RWPE2 (cell line): ENCODE measurements around the gene SNAP91.

ENCODE experiments used
- ATAC-seq: fragments of 200-7000 bp; cut with Tn5 transposase; 3 replicates; pipeline ENCODE4 v1.9.1; 2021; ENCODE audit warnings: low read depth
- DNase-seq: peaks from one replicate; pipeline ENCODE4 v3.0.0-alpha.2; 2020; ENCODE audit warnings: low spot score
- H3K27ac ChIP-seq: fragments of 450-650 bp; 2 replicates; pipeline ENCODE4 v1.5.1; 2017; ENCODE audit warnings: mild to moderate bottlenecking; ENCODE audit not compliant: poor library complexity, severe bottlenecking
- H3K27me3 ChIP-seq: fragments of 250-450 bp; sonication (Bioruptor Pico); 2 replicates; pipeline ENCODE4 v1.5.1; 2021; ENCODE audit warnings: mild to moderate bottlenecking, moderate library complexity; ENCODE audit not compliant: insufficient read depth, poor library complexity, severe bottlenecking
- H3K36me3 ChIP-seq: fragments of 250-450 bp; sonication (Bioruptor Pico); 2 replicates; pipeline ENCODE4 v1.5.1; 2020; ENCODE audit warnings: low read depth, mild to moderate bottlenecking, moderate library complexity
- H3K4me1 ChIP-seq: fragments of 250-450 bp; sonication (Bioruptor Pico); 2 replicates; pipeline ENCODE4 v1.5.1; 2021; ENCODE audit warnings: mild to moderate bottlenecking, moderate library complexity; ENCODE audit not compliant: insufficient read depth, poor library complexity, severe bottlenecking
- H3K4me3 ChIP-seq: fragments of 250-450 bp; sonication (Bioruptor Pico); 2 replicates; pipeline ENCODE4 v1.5.1; 2021; ENCODE audit warnings: mild to moderate bottlenecking, moderate library complexity; ENCODE audit not compliant: severe bottlenecking
- H3K9me3 ChIP-seq: fragments of 250-450 bp; sonication (Bioruptor Pico); 2 replicates; pipeline ENCODE4 v1.5.1; 2021; ENCODE audit warnings: mild to moderate bottlenecking, moderate library complexity; ENCODE audit not compliant: severe bottlenecking
- TF ChIP-seq, protein P1 (sequence below): fragments of 450-650 bp; IDR thresholded peaks from one replicate; pipeline ENCODE4 v1.5.1; 2017; ENCODE audit warnings: mild to moderate bottlenecking, moderate library complexity; ENCODE audit not compliant: poor library complexity, severe bottlenecking

Gene SNAP91

DNA sequence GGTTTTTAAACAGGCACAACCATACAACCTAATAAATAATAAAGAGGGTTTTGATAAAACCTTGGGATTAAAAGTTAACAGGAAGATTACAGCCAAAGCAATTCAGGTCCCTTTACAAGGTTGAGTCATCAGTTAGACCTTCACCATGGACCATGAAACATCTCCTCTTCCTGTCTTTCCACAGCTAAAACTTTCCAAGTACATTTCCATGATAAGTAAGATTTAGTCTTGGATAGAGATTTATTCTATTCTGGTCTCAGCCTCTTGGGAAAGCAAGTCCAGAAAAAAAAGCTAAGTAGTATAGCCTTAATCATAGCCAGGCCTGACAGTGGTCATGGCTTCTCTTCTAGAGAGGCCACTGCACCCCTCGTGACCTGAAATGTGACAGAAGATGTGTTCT, 199.5 kb downstream of the SNAP91 start:
- TF ChIP-seq, protein P1, sequence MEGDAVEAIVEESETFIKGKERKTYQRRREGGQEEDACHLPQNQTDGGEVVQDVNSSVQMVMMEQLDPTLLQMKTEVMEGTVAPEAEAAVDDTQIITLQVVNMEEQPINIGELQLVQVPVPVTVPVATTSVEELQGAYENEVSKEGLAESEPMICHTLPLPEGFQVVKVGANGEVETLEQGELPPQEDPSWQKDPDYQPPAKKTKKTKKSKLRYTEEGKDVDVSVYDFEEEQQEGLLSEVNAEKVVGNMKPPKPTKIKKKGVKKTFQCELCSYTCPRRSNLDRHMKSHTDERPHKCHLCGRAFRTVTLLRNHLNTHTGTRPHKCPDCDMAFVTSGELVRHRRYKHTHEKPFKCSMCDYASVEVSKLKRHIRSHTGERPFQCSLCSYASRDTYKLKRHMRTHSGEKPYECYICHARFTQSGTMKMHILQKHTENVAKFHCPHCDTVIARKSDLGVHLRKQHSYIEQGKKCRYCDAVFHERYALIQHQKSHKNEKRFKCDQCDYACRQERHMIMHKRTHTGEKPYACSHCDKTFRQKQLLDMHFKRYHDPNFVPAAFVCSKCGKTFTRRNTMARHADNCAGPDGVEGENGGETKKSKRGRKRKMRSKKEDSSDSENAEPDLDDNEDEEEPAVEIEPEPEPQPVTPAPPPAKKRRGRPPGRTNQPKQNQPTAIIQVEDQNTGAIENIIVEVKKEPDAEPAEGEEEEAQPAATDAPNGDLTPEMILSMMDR, result no peak

DNA sequence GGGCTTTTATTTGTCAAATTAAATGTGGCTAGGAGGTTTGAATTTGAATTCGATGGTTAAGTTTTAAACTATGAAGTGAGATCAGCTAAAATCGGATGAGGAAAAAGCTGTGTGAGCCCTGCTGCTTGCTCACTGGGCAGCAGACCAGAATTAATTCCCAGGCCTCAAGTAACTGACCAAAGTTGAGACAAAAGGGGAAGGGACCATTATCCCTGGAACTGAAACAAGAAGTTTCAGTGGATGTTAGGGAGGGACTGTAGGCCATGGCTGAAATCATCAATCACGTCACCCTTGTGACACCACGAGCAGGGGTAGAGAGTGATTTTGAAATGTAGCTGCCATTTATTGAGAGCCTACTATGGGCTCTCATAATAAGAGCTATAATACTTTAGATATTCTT, 203.5 kb downstream of the SNAP91 start:
- TF ChIP-seq, protein P1, result no peak

More for the DNA sequence above, 199.5 kb downstream of the SNAP91 start:
- Histone ChIP-seq H3K4me1 (no peaks in the 10 kb centered on the region), H3K36me3 (no peaks in the 10 kb centered on the region), H3K9me3 (no peaks in the 10 kb centered on the region), H3K4me3 (no peak overlapping the region), H3K27ac (no peak overlapping the region), H3K27me3 (no peaks in the 10 kb centered on the region)
- ATAC-seq, result no peak
- no peak for DNase-seq

More for the DNA sequence above, 203.5 kb downstream of the SNAP91 start:
- no peak overlapping the region for H3K27ac ChIP-seq
- no peak for ATAC-seq
- H3K9me3 ChIP-seq, result no peaks in the 10 kb centered on the region
- no peaks in the 10 kb centered on the region for H3K27me3 ChIP-seq
- no peaks in the 10 kb centered on the region for H3K36me3 ChIP-seq
- H3K4me3 ChIP-seq, result no peak overlapping the region
- DNase-seq, result no peak
- no peaks in the 10 kb centered on the region for H3K4me1 ChIP-seq
